Measurements from ENCODE around the gene AGPS.

AGPS gene

DNA sequence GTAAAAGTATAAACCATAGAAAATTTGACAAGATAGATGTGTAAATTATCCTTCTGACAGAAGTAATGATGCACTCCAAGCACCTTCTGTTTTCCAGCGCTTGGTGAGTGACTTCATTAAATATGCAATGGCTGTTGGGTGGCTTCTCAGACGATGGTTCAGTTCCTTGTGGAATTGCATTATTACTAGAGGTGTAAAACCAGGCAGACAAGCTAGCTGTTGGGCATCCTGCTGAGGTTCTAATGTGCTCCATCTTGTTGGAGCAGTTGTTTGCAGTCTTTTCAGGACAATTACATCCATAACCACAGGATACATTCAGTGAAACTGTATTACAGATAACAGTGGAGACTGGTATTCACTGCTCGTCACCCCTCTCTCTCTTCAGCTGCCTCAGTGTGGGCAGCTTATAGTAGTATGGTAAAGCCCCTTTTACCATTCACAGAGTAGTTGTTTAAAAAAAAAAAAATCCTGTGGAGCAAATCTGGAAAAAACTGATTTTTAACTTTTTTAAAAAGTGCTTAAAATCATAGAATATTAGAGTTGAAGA lies 143.5 kb downstream of the AGPS start:
- Histone ChIP-seq H3K4me3 (ENCODE audit: low read length) (no peak overlapping the region), H3F3A (ENCODE audit: control insufficient read depth, insufficient read depth) (no peaks in the 10 kb centered on the region), H3K36me3 (ENCODE audit: control insufficient read depth, low read length) (no peaks in the 10 kb centered on the region), H3K9me3 (ENCODE audit: control insufficient read depth, insufficient read depth, low read length) (no peaks in the 10 kb centered on the region), H4K20me1 (ENCODE audit: control insufficient read depth, insufficient read depth, low read depth, low read length) (no peaks in the 10 kb centered on the region), H3K27me3 (ENCODE audit: control insufficient read depth, low read length) (no peaks in the 10 kb centered on the region), H3K79me2 (ENCODE audit: control insufficient read depth, low read length) (no peaks in the 10 kb centered on the region), H3K9me2 (replicated peaks; ENCODE audit: control insufficient read depth, low read length) (no peaks in the 10 kb centered on the region), H3K4me1 (ENCODE audit: control insufficient read depth, low read length) (no peaks in the 10 kb centered on the region), H3K4me2 (ENCODE audit: low read length) (no peak overlapping the region), H3K27ac (ENCODE audit: low read depth, low read length) (no peak overlapping the region)
- no peak for TF ChIP-seq CTCF (IDR thresholded peaks at IDR 0.05; ENCODE audit: low read depth, low read length, poor library complexity, severe bottlenecking)
- no peak for TF ChIP-seq EZH2phosphoT487 (IDR thresholded peaks at IDR 0.05; ENCODE audit: borderline replicate concordance, low read length)

GRCh38 chr2:177537213-177537612 lies 144.6 kb downstream of the AGPS start:
- Histone ChIP-seq H3K9me3 (ENCODE audit: control insufficient read depth, insufficient read depth, low read length) (no peaks in the 10 kb centered on the region), H3K36me3 (ENCODE audit: control insufficient read depth, low read length) (no peaks in the 10 kb centered on the region), H3K4me2 (ENCODE audit: low read length) (no peak overlapping the region), H3F3A (ENCODE audit: control insufficient read depth, insufficient read depth) (no peaks in the 10 kb centered on the region), H4K20me1 (ENCODE audit: control insufficient read depth, insufficient read depth, low read depth, low read length) (no peaks in the 10 kb centered on the region), H3K4me1 (ENCODE audit: control insufficient read depth, low read length) (no peaks in the 10 kb centered on the region), H3K27me3 (ENCODE audit: control insufficient read depth, low read length) (no peaks in the 10 kb centered on the region), H3K27ac (ENCODE audit: low read depth, low read length) (no peak overlapping the region), H3K4me3 (ENCODE audit: low read length) (no peak overlapping the region), H3K9me2 (replicated peaks; ENCODE audit: control insufficient read depth, low read length) (no peaks in the 10 kb centered on the region), H3K79me2 (ENCODE audit: control insufficient read depth, low read length) (no peaks in the 10 kb centered on the region)
- TF ChIP-seq EZH2phosphoT487 (IDR thresholded peaks at IDR 0.05; ENCODE audit: borderline replicate concordance, low read length) = no peak
- TF ChIP-seq CTCF (IDR thresholded peaks at IDR 0.05; ENCODE audit: low read depth, low read length, poor library complexity, severe bottlenecking) = no peak

GRCh38 chr2:177537636-177538035 lies 145.1 kb downstream of the AGPS start:
- Histone ChIP-seq H3K4me1 (ENCODE audit: control insufficient read depth, low read length) (no peaks in the 10 kb centered on the region), H4K20me1 (ENCODE audit: control insufficient read depth, insufficient read depth, low read depth, low read length) (no peaks in the 10 kb centered on the region), H3K4me3 (ENCODE audit: low read length) (no peak overlapping the region), H3K79me2 (ENCODE audit: control insufficient read depth, low read length) (no peaks in the 10 kb centered on the region), H3K4me2 (ENCODE audit: low read length) (no peak overlapping the region), H3F3A (ENCODE audit: control insufficient read depth, insufficient read depth) (no peaks in the 10 kb centered on the region), H3K36me3 (ENCODE audit: control insufficient read depth, low read length) (no peaks in the 10 kb centered on the region), H3K9me3 (ENCODE audit: control insufficient read depth, insufficient read depth, low read length) (no peaks in the 10 kb centered on the region), H3K27ac (ENCODE audit: low read depth, low read length) (no peak overlapping the region), H3K27me3 (ENCODE audit: control insufficient read depth, low read length) (no peaks in the 10 kb centered on the region), H3K9me2 (replicated peaks; ENCODE audit: control insufficient read depth, low read length) (no peaks in the 10 kb centered on the region)
- no peak for TF ChIP-seq CTCF (IDR thresholded peaks at IDR 0.05; ENCODE audit: low read depth, low read length, poor library complexity, severe bottlenecking)
- no peak for TF ChIP-seq EZH2phosphoT487 (IDR thresholded peaks at IDR 0.05; ENCODE audit: borderline replicate concordance, low read length)
